CD4-positive, CD25-positive, alpha-beta regulatory T cell (primary cell): Measurements from ENCODE around the gene DCAF15. TPM values are rescaled to one million over a fixed set of nuclear protein-coding genes. Genes with fewer than 3 reads are reported as not detected.

Experiments used
- ATAC-seq, 2 donors: fragments of 150-1000 bp; cut with Tn5 transposase; one replicate each; pipeline ENCODE4 v1.10.0; 2021; ENCODE audit warnings: low read depth in 2 of 2, moderate number of reproducible peaks in 2 of 2, moderate library complexity in 1 of 2
- DNase-seq, 3 donors: peaks; one replicate each; pipeline versions ENCODE4 v3.0.0 to v3.0.0-alpha.2; 2012 to 2022; ENCODE audit warnings: mixed read lengths in 1 of 3
- H3K27ac ChIP-seq: one replicate; pipeline ENCODE4 v1.7.0; 2013; ENCODE audit warnings: mild to moderate bottlenecking, low read length; ENCODE audit not compliant: insufficient read depth, poor library complexity, severe bottlenecking
- H3K27me3 ChIP-seq: one replicate; pipeline ENCODE4 v1.7.0; 2013; ENCODE audit warnings: low read length; ENCODE audit not compliant: control insufficient read depth, insufficient read depth
- H3K36me3 ChIP-seq: one replicate; pipeline ENCODE4 v1.7.0; 2013; ENCODE audit warnings: mild to moderate bottlenecking, low read length, moderate library complexity; ENCODE audit not compliant: control insufficient read depth, insufficient read depth
- H3K4me1 ChIP-seq: 2 replicates; pipeline ENCODE4 v1.7.0; 2013; ENCODE audit warnings: mild to moderate bottlenecking, low read length; ENCODE audit not compliant: insufficient read depth, control insufficient read depth, poor library complexity, severe bottlenecking
- H3K4me3 ChIP-seq: one replicate; pipeline ENCODE4 v1.7.0; 2013; ENCODE audit warnings: low read depth, mild to moderate bottlenecking, low read length, moderate library complexity
- H3K9me3 ChIP-seq, 2 experiments: 1 replicate in 1 of 2; 2 replicates in 1 of 2; pipeline ENCODE4 v1.7.0; 2013; ENCODE audit warnings: low read length in 2 of 2, mild to moderate bottlenecking in 1 of 2, moderate library complexity in 1 of 2; ENCODE audit not compliant: control insufficient read depth in 2 of 2
- H3K27ac Mint-ChIP-seq, 3 donors: one replicate each; pipeline ENCODE4 v1.8.0; 2020 to 2022; ENCODE audit warnings: mild to moderate bottlenecking in 3 of 3, mixed read lengths in 3 of 3, moderate library complexity in 2 of 3
- H3K27me3 Mint-ChIP-seq: one replicate; pipeline ENCODE4 v1.8.0; 2022; ENCODE audit warnings: mild to moderate bottlenecking, mixed read lengths
- H3K36me3 Mint-ChIP-seq: one replicate; pipeline ENCODE4 v1.8.0; 2020; ENCODE audit warnings: mixed read lengths
- H3K4me1 Mint-ChIP-seq, 4 donors: one replicate each; pipeline ENCODE4 v1.8.0; 2020 to 2022; ENCODE audit warnings: mixed read lengths in 4 of 4, mild to moderate bottlenecking in 1 of 4
- H3K4me3 Mint-ChIP-seq, 4 donors: one replicate each; pipeline ENCODE4 v1.8.0; 2020 to 2022; ENCODE audit warnings: mild to moderate bottlenecking in 4 of 4, mixed read lengths in 4 of 4, moderate library complexity in 3 of 4
- H3K9me3 Mint-ChIP-seq, 7 donors: one replicate each; pipeline ENCODE4 v1.8.0; 2020 to 2022; ENCODE audit warnings: mixed read lengths in 7 of 7, mild to moderate bottlenecking in 3 of 7, moderate library complexity in 2 of 7
- polyA plus RNA-seq, 4 donors: library from polyadenylated mRNA; unstranded; fragments of 300-500 nt; fragmentation: Illumina TruSeq; gene quantifications; one replicate each; pipeline ENCODE4 v1.2.3, GENCODE V29; 2021
- total RNA-seq: library from RNA; stranded (reverse); gene quantifications from one replicate; pipeline ENCODE4 v1.2.3, GENCODE V29; 2022

Gene DCAF15
- total and polyA plus RNA-seq, 5 donors from 2014 or later, result 5.3 to 82.9 (median 6.2) TPM

GRCh38 chr19:13942023-13942684, 10.2 kb upstream of the DCAF15 start:
- no peak overlapping the region for H3K4me3 ChIP-seq
- no peak for ATAC-seq
- H3K27ac ChIP-seq, result no peak overlapping the region
- no peaks in the 10 kb centered on the region for H3K4me1 ChIP-seq
- no peak for DNase-seq
- H3K27ac Mint-ChIP-seq, result no peak overlapping the region
- peaks cover 0 to 5% (median 0%) of the 10 kb centered on the region in 7 donors for H3K9me3 Mint-ChIP-seq
- no peaks in the 10 kb centered on the region for H3K36me3 ChIP-seq
- no peak overlapping the region for H3K4me3 Mint-ChIP-seq
- H3K9me3 ChIP-seq, result peaks cover 4 to 6% of the 10 kb centered on the region in 2 experiments
- peaks cover 2% of the 10 kb centered on the region for H3K27me3 ChIP-seq
- peaks cover 5% of the 10 kb centered on the region for H3K27me3 Mint-ChIP-seq
- no peaks in the 10 kb centered on the region for H3K36me3 Mint-ChIP-seq
- H3K4me1 Mint-ChIP-seq, result peaks cover 0 to 2% (median 0%) of the 10 kb centered on the region in 4 donors

DNA sequence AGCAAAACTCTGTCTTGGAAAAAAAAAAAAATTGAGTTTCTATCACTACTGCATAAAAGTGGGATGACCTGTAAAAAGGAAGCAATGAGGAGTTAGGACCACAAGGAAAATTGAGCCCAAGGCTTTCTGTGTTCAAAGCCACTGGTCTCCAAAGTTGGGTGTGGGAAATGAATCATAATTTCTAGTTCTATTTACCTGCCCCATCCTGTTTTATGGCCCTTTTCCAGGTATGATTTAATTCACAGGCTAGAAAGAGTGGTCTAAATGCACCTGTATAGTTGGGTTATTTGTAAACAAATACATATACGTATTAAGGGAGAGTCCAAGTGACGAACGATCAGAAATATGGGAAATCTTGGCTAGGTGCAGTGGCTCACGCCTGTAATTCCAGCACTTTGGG, 5.9 kb upstream of the DCAF15 start:
- H3K36me3 ChIP-seq, result no peaks in the 10 kb centered on the region
- no peaks in the 10 kb centered on the region for H3K27me3 Mint-ChIP-seq
- no peak for ATAC-seq

GRCh38 chr19:13951043-13951442, 1.3 kb upstream of the DCAF15 start:
- Histone ChIP-seq H3K4me3 (no peak overlapping the region), H3K27me3 (no peaks in the 10 kb centered on the region), H3K4me1 (peaks cover 16% of the 10 kb centered on the region), H3K36me3 (peaks cover 15% of the 10 kb centered on the region), H3K9me3 (no peaks in the 10 kb centered on the region), H3K27ac (no peak overlapping the region)
- no peaks in the 10 kb centered on the region for H3K9me3 Mint-ChIP-seq
- peaks cover 0 to 27% (median 4%) of the 10 kb centered on the region in 4 donors for H3K4me1 Mint-ChIP-seq
- H3K27ac Mint-ChIP-seq, result peak overlapping the region in 1 of 3 donors; percentile 88
- H3K4me3 Mint-ChIP-seq, result peak overlapping the region in 1 of 4 donors; percentile 27
- peaks cover 5% of the 10 kb centered on the region for H3K27me3 Mint-ChIP-seq
- ATAC-seq (no peak), DNase-seq (no peak)
- no peaks in the 10 kb centered on the region for H3K36me3 Mint-ChIP-seq

More for the DNA sequence above, 5.9 kb upstream of the DCAF15 start:
- H3K4me1 Mint-ChIP-seq, result no peaks in the 10 kb centered on the region
- H3K9me3 Mint-ChIP-seq, result peaks cover 0 to 5% (median 0%) of the 10 kb centered on the region in 7 donors
- H3K4me3 ChIP-seq, result no peak overlapping the region
- no peak overlapping the region for H3K27ac ChIP-seq
- peaks cover 4 to 6% of the 10 kb centered on the region in 2 experiments for H3K9me3 ChIP-seq
- no peaks in the 10 kb centered on the region for H3K36me3 Mint-ChIP-seq
- no peaks in the 10 kb centered on the region for H3K27me3 ChIP-seq
- no peaks in the 10 kb centered on the region for H3K4me1 ChIP-seq
- H3K4me3 Mint-ChIP-seq, result no peak overlapping the region
- no peak for DNase-seq
- no peak overlapping the region for H3K27ac Mint-ChIP-seq

DNA sequence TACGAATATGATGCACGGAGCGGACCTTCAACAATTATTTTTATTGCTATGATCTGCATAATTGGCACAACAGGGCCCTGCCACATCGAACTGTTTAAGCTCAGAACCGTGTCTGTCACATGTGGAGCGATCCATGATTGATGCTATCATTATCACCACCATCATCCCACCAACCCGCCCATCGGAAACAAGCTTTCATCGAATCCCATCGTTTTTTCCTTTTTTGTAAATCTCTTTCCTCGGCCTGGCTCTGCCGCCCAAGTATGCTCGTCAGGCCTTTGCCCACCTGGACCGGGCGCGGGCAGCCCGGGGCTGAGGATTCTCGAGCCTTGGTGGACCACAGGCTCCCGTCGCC, 533 bp upstream of the DCAF15 start:
- Mint-ChIP-seq H3K4me1 (peaks cover 0 to 27% (median 4%) of the 10 kb centered on the region in 4 donors), H3K27me3 (peaks cover 5% of the 10 kb centered on the region), H3K36me3 (no peaks in the 10 kb centered on the region), H3K27ac (peak overlapping the region in 2 of 3 donors; percentile 88 to 96), H3K4me3 (peak overlapping the region; percentile 92 to 100 (median 96)), H3K9me3 (no peaks in the 10 kb centered on the region)
- H3K4me3 ChIP-seq, result peak overlapping the region; percentile 67
- H3K36me3 ChIP-seq, result peaks cover 22% of the 10 kb centered on the region
- no peak for ATAC-seq
- peak overlapping the region; percentile 85 for H3K27ac ChIP-seq
- no peak for DNase-seq
- no peaks in the 10 kb centered on the region for H3K27me3 ChIP-seq
- H3K4me1 ChIP-seq, result peaks cover 16% of the 10 kb centered on the region
- no peaks in the 10 kb centered on the region for H3K9me3 ChIP-seq

DNA sequence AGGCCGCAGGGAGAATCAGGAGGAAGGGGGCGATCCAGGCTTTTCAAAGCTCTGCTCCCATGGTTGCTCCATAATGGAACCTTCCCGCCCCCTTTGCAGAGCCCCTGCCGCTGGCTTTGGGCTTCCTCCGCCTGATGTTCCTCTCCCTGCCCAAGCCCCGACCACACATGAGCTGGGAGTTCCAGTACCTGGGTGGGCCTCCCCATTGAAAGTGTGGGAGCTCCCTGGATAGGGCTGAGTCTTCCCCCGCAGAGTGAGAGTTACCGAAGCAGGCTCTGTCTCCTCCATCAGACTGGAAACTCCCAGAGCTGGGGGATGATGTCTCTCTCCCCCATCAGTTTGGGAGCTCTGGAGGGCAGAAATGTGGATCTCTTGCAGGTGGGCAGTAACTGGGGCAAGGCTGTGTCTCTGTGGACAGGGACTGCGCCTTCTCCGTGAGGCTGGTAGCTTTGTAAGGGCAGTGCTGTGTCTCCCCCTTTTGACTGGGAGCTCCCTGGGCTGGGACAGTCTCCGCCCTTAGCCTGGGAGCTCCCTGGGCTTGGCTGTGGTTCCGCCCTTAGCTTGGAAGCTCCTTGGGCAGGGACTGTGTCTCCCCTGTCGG, 722 bp downstream of the DCAF15 start:
- Histone ChIP-seq H3K36me3 (peaks cover 32% of the 10 kb centered on the region), H3K27ac (peak overlapping the region; percentile 85), H3K9me3 (no peaks in the 10 kb centered on the region), H3K4me3 (peak overlapping the region; percentile 79), H3K4me1 (peaks cover 16% of the 10 kb centered on the region), H3K27me3 (no peaks in the 10 kb centered on the region)
- Mint-ChIP-seq H3K4me3 (peak overlapping the region; percentile 81 to 92 (median 85)), H3K27ac (peak overlapping the region in 2 of 3 donors; percentile 84 to 86), H3K36me3 (no peaks in the 10 kb centered on the region), H3K27me3 (peaks cover 5% of the 10 kb centered on the region), H3K9me3 (no peaks in the 10 kb centered on the region), H3K4me1 (peaks cover 0 to 29% (median 6%) of the 10 kb centered on the region in 4 donors)
- ATAC-seq (no peak), DNase-seq (no peak)

DNA sequence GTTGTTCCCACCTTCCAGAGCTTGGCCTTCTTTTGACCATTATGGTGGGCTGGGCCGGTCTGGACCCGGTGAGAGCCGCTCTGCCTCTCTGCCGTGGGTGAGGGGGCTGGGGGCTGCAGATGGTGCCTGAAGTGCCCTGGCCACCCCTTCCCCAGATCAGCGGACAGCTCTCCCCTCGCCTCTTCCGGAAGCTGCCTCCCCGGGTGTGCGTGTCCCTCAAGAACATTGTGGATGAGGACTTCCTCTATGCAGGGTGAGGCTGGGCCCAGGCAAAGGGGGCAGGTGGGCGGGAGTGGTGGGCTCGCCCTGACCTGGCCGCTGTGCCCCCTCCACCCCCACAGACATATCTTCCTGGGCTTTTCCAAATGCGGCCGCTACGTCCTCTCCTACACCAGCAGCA, 1.9 kb downstream of the DCAF15 start:
- ATAC-seq, result no peak
- no peaks in the 10 kb centered on the region for H3K27me3 ChIP-seq
- peaks cover 3% of the 10 kb centered on the region for H3K36me3 Mint-ChIP-seq
- peak overlapping the region; percentile 68 to 92 (median 83) for H3K4me3 Mint-ChIP-seq
- no peak overlapping the region for H3K4me3 ChIP-seq
- peaks cover 16% of the 10 kb centered on the region for H3K4me1 ChIP-seq
- H3K9me3 ChIP-seq, result no peaks in the 10 kb centered on the region
- H3K27ac Mint-ChIP-seq, result peak overlapping the region in 1 of 3 donors; percentile 31
- H3K27ac ChIP-seq, result no peak overlapping the region
- H3K36me3 ChIP-seq, result peaks cover 41% of the 10 kb centered on the region
- no peaks in the 10 kb centered on the region for H3K9me3 Mint-ChIP-seq
- H3K27me3 Mint-ChIP-seq, result peaks cover 5% of the 10 kb centered on the region
- DNase-seq, result no peak
- H3K4me1 Mint-ChIP-seq, result peaks cover 0 to 29% (median 6%) of the 10 kb centered on the region in 4 donors

GRCh38 chr19:13955662-13956364, 3.5 kb downstream of the DCAF15 start:
- ATAC-seq (no peak), DNase-seq (no peak)
- H3K27ac Mint-ChIP-seq, result no peak overlapping the region
- H3K4me3 ChIP-seq, result no peak overlapping the region
- H3K27ac ChIP-seq, result no peak overlapping the region
- no peaks in the 10 kb centered on the region for H3K9me3 ChIP-seq
- H3K36me3 Mint-ChIP-seq, result peaks cover 6% of the 10 kb centered on the region
- H3K4me1 Mint-ChIP-seq, result peaks cover 0 to 29% (median 6%) of the 10 kb centered on the region in 4 donors
- H3K4me1 ChIP-seq, result peaks cover 16% of the 10 kb centered on the region
- peaks cover 50% of the 10 kb centered on the region for H3K36me3 ChIP-seq
- H3K27me3 ChIP-seq, result no peaks in the 10 kb centered on the region
- H3K27me3 Mint-ChIP-seq, result peaks cover 5% of the 10 kb centered on the region
- no peak overlapping the region for H3K4me3 Mint-ChIP-seq
- no peaks in the 10 kb centered on the region for H3K9me3 Mint-ChIP-seq
